ENCODE measurements around the gene SLC36A1.

SLC36A1 gene

GRCh38 chr5:151477101-151477500 is 29.7 kb downstream of the SLC36A1 start:
- TF ChIP-seq CTCF (IDR thresholded peaks at IDR 0.05; ENCODE audit: borderline replicate concordance, control extremely low read depth, extremely low read depth, insufficient read depth, missing control alignments): no peak
- DNase-seq (ENCODE audit: low spot score): no peak
- in situ Hi-C loops (cut with MboI; ENCODE audit: low sequenced_read_pairs, unreplicated experiment): no loop called here

DNA sequence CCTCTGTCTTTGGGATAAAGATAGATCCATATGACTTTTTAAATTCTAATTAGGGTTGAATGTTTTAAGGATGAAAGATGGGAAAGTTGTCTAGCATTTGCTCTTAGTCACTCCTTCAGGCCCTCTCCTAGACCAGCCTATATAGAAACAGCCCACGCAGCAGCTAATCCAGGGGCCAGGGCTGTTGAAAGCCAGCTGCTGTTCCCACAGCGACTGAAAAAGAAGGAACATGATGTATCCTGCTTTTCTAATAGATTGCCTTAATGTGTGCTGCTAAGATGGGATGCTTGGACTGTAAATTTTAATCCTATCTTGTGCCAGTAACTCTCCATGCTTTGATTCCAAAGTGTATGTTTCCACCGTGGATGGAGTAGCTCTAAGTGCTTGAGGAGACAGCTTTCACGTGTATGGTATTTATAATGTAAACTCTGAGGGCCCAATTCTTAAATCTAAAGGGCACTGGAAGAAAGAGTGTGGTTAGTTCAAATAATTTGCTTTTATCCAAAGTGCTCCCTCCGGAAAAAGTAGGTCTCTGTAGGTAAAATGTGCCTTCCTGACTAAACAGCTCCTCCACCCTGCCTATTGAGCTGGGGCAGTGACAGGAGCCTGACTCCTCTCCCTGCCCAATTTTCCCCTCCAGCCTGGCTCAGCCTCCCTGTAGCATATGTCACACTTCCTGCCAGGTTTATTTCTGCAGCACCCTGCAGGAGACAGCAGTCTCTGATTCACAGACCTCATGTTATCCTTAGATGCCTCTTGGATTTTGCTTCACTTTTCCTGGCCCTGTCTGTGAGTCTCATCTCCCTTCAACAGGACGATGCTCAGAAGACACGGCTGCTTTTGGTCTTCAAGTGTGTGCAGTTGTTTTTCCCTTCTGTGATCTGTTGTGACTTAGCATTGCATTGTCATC is 33.2 kb downstream of the SLC36A1 start:
- in situ Hi-C loops (cut with MboI; ENCODE audit: low sequenced_read_pairs, unreplicated experiment): no loop called here
- no peak for TF ChIP-seq CTCF (IDR thresholded peaks at IDR 0.05; ENCODE audit: borderline replicate concordance, control extremely low read depth, extremely low read depth, insufficient read depth, missing control alignments)
- DNase-seq (ENCODE audit: low spot score): no peak

- in situ Hi-C loops (cut with MboI; ENCODE audit: low sequenced_read_pairs, unreplicated experiment): no loop called here
- no peak for TF ChIP-seq CTCF (IDR thresholded peaks at IDR 0.05; ENCODE audit: borderline replicate concordance, control extremely low read depth, extremely low read depth, insufficient read depth, missing control alignments)
- DNase-seq (ENCODE audit: low spot score): no peak
Measured at GRCh38 chr5:151483176-151483575, 35.8 kb downstream of the SLC36A1 start.

GRCh38 chr5:151483647-151484046 is 36.2 kb downstream of the SLC36A1 start:
- in situ Hi-C loops (cut with MboI; ENCODE audit: low sequenced_read_pairs, unreplicated experiment): no loop called here
- DNase-seq (ENCODE audit: low spot score): no peak
- no peak for TF ChIP-seq CTCF (IDR thresholded peaks at IDR 0.05; ENCODE audit: borderline replicate concordance, control extremely low read depth, extremely low read depth, insufficient read depth, missing control alignments)

DNA sequence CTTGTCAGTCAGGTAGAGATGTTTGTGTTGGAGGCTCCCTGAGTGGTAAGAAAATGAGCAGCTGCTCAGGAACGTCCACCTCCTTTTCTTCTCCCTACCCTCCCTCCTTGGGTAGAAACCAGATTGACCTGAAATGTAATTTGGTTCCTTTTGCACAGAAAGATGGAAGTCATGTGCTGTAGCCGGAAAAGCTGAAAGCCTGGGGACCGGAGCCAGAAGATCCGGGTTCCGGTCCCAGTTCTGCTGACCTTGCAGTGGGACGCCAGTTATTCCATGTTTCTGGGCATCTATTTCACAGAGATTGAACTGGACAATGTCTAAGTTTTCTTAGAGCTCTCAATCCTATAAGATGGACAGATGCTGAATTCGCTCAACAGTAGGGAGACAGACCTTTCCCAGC is 40.1 kb downstream of the SLC36A1 start:
- DNase-seq (ENCODE audit: low spot score): no peak
- TF ChIP-seq CTCF (IDR thresholded peaks at IDR 0.05; ENCODE audit: borderline replicate concordance, control extremely low read depth, extremely low read depth, insufficient read depth, missing control alignments): no peak
- in situ Hi-C loops (cut with MboI; ENCODE audit: low sequenced_read_pairs, unreplicated experiment): no loop called here

GRCh38 chr5:151490627-151491026 is 43.2 kb downstream of the SLC36A1 start:
- in situ Hi-C loops (cut with MboI; ENCODE audit: low sequenced_read_pairs, unreplicated experiment): loop anchor here (10.0 kb wide), 1 partner anchor 46 kb away; the partner anchor contains the start of gene SLC36A1

More at GRCh38 chr5:151490627-151491026, 43.2 kb downstream of the SLC36A1 start:
- no peak for DNase-seq (ENCODE audit: low spot score)
- no peak for TF ChIP-seq CTCF (IDR thresholded peaks at IDR 0.05; ENCODE audit: borderline replicate concordance, control extremely low read depth, extremely low read depth, insufficient read depth, missing control alignments)

Measured in GM13976 (cell line).